Stimulated activated CD8-positive, alpha-beta memory T cell treated with anti-CD3 and anti-CD28 coated beads, Interleukin-2, amount 100 ng/mL, for 1 hour (primary cell): Measurements from ENCODE around the gene ABHD3.
A peak's percentile ranks its signal among the peaks of the same experiment; 100 is the strongest.
"Not testable (repeated sequence)": the region's sequence is repeated elsewhere in the genome, so short reads cannot be mapped to it uniquely, and the experiment has no call there.

Source experiments
- DNase-seq, 2 donors: peaks; one replicate each; pipeline ENCODE4 v3.0.0-alpha.2; 2020; ENCODE audit warnings: low read depth in 2 of 2

Gene ABHD3

GRCh38 chr18:21653361-21653760, 51.2 kb downstream of the ABHD3 start:
- no peak for DNase-seq

GRCh38 chr18:21652073-21652472, 52.5 kb downstream of the ABHD3 start:
- no peak for DNase-seq

GRCh38 chr18:21650311-21650710, 54.3 kb downstream of the ABHD3 start:
- no peak for DNase-seq

- DNase-seq = not testable (repeated sequence)
Measured at GRCh38 chr18:21640375-21640774, 64.2 kb downstream of the ABHD3 start.

GRCh38 chr18:21638822-21639221, 65.8 kb downstream of the ABHD3 start:
- DNase-seq = no peak

GRCh38 chr18:21636769-21637168, 67.8 kb downstream of the ABHD3 start:
- no peak for DNase-seq

- no peak for DNase-seq
Measured at GRCh38 chr18:21634588-21635199, 69.9 kb downstream of the ABHD3 start.

- DNase-seq = no peak
Measured at GRCh38 chr18:21632393-21632792, 72.2 kb downstream of the ABHD3 start.

GRCh38 chr18:21629089-21629832, 75.3 kb downstream of the ABHD3 start:
- no peak for DNase-seq

GRCh38 chr18:21621640-21622039, 82.9 kb downstream of the ABHD3 start:
- not testable (repeated sequence) for DNase-seq

GRCh38 chr18:21612125-21613039, 92.2 kb downstream of the ABHD3 start, which contains the start of gene SNRPD1:
TSS of gene SNRPD1 (plus strand) at chr18:21612314. CDS start at chr18:21612430, 116 bp downstream.
- peak; percentile 76 to 79 for DNase-seq

- not testable (repeated sequence) for DNase-seq
Measured at GRCh38 chr18:21611401-21612124, 93.0 kb downstream of the ABHD3 start.

- DNase-seq = no peak
Measured at GRCh38 chr18:21605213-21605612, 99.4 kb downstream of the ABHD3 start.

GRCh38 chr18:21604671-21605070, 99.9 kb downstream of the ABHD3 start:
- no peak for DNase-seq

GRCh38 chr18:21602299-21602587, 102.3 kb downstream of the ABHD3 start:
- no peak for DNase-seq
